Kidney epithelial cell (primary cell): ENCODE measurements around the gene LONP2. TPM values are rescaled to one million over a fixed set of nuclear protein-coding genes. Genes with fewer than 3 reads are reported as not detected.

ENCODE experiments used
- DNase-seq: peaks from one replicate; pipeline ENCODE4 v3.0.0-alpha.2; 2010; ENCODE audit warnings: low read depth
- H3K27me3 ChIP-seq: 2 replicates; pipeline ENCODE4 v1.6.0; 2011; ENCODE audit warnings: low read length; ENCODE audit not compliant: control insufficient read depth, insufficient read depth
- H3K36me3 ChIP-seq: 2 replicates; pipeline ENCODE4 v1.5.1; 2011; ENCODE audit warnings: low read length; ENCODE audit not compliant: control insufficient read depth, insufficient read depth
- H3K4me3 ChIP-seq: 2 replicates; pipeline ENCODE4 v1.5.1; 2011; ENCODE audit warnings: low read depth, mild to moderate bottlenecking, control low read depth, low read length
- CTCF ChIP-seq: IDR thresholded peaks from 2 replicates; pipeline ENCODE4 v1.5.1; 2011; ENCODE audit warnings: mild to moderate bottlenecking, moderate library complexity, low read length, control low read depth, inconsistent platforms; ENCODE audit not compliant: insufficient read depth, poor library complexity, severe bottlenecking
- total RNA-seq: library from RNA; depleted of rRNA; stranded (reverse); fragments of >200 nt; gene quantifications from 2 replicates; pipeline ENCODE4 v1.2.3, GENCODE V29; 2015

LONP2 gene
- total RNA-seq, 1 donor from 2014 or later = 29.1 TPM

DNA sequence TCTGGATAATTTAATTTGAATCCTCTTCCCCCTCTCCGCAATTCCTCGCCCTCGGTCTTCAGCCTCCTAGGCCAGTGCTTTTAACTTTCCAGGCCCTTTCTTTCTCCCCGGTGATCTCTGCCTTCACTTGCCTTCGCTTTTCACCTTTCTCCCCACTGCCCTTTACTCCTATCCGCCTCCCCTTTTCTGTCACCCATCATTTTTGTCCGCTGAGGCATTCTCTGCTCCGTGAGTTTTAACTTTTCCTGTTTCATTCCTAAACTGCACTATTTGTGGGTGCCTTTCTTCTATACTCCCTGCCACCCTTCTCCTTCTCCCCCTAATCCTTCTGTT lies 729 bp downstream of the LONP2 start:
- DNase-seq = no peak
- no peaks in the 10 kb centered on the region for H3K36me3 ChIP-seq
- H3K4me3 ChIP-seq = peak overlapping the region; percentile 100
- TF ChIP-seq CTCF = no peak
- no peaks in the 10 kb centered on the region for H3K27me3 ChIP-seq

DNA sequence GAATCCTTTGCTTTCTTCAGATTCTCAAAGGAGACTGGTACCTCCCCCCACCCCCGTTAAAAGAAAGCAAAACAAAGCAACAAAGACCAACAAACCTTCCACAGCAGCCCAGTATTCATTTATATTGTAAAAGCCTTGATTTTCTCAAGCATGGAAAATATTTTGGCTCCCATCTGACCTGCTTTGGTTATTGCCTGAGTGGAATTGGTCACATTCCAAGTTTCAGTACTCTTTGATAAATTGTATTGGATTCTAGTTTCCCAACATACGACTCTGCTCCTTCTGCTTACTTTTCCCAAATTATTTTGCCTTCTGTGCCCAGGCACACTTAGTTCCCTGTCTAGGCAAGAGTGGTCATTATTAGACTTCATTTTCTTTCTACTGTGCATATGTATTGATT lies 2.0 kb downstream of the LONP2 start:
- Histone ChIP-seq H3K4me3 (no peak overlapping the region), H3K27me3 (no peaks in the 10 kb centered on the region), H3K36me3 (no peaks in the 10 kb centered on the region)
- DNase-seq = no peak
- no peak for TF ChIP-seq CTCF

- no peak for DNase-seq
- no peak within 1 kb of the TSS for H3K4me3 ChIP-seq
- TF ChIP-seq CTCF = no peak
- H3K36me3 ChIP-seq = no peaks in the 10 kb centered on the region
- no peaks in the 10 kb centered on the region for H3K27me3 ChIP-seq
Measured at GRCh38 chr16:48247311-48247710, 3.2 kb downstream of the LONP2 start, which contains the start of gene ABCC11. Gene ABCC11, minus strand, starts transcription at chr16:48247539. Its CDS starts 15,618 bp downstream, at chr16:48231921.

- DNase-seq = no peak
- Histone ChIP-seq H3K4me3 (no peak overlapping the region), H3K36me3 (no peaks in the 10 kb centered on the region), H3K27me3 (no peaks in the 10 kb centered on the region)
- no peak for TF ChIP-seq CTCF
Measured at GRCh38 chr16:48250520-48251278, 6.6 kb downstream of the LONP2 start.

DNA sequence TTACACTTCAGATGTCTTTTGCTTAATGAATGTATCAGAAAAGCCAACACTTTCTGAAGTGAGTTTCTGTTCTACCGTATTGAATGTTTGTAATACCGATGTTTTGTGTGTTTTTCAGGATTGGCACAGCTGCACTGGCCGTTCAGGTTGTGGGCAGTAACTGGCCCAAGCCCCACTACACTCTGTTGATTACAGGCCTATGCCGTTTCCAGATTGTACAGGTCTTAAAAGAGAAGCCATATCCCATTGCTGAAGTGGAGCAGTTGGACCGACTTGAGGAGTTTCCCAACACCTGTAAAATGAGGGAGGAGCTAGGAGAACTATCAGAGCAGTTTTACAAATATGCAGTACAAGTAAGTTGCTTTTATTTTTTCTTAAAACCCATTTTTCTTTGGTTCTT lies 7.9 kb downstream of the LONP2 start:
- no peaks in the 10 kb centered on the region for H3K27me3 ChIP-seq
- no peak overlapping the region for H3K4me3 ChIP-seq
- no peak for DNase-seq
- no peak for TF ChIP-seq CTCF
- no peaks in the 10 kb centered on the region for H3K36me3 ChIP-seq

DNA sequence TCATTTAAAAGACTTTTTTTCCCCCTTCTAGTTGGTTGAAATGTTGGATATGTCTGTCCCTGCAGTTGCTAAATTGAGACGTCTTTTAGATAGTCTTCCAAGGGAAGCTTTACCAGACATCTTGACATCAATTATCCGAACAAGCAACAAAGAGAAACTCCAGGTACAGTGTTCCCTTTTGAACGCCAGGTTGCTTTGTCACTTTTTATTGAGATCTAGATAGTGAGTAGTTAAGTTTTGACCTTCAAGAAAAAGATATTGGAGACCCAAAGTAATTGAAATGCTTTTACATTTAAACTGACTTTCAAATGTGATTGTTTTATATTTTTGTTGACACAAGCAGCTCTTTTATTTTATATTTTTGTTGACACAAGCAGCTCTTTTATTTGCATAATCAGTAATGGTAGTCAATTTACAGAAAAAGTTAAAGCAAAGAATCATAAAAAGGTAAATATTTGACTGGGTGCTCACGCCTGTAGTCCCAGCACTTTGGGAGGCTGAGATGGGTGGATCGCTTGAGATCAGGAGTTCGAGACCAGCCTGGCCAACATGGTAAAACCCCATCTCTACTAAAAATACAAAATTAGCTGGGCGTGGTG lies 12.6 kb downstream of the LONP2 start:
- Histone ChIP-seq H3K27me3 (no peaks in the 10 kb centered on the region), H3K36me3 (peaks cover 2% of the 10 kb centered on the region), H3K4me3 (no peak overlapping the region)
- no peak for TF ChIP-seq CTCF
- DNase-seq = no peak
